Neural progenitor cell (in vitro differentiated cells): ENCODE results near the gene ZNF536. TPM values are rescaled to one million over a fixed set of nuclear protein-coding genes. Genes with fewer than 3 reads are reported as not detected.

Source experiments
- DNase-seq: peaks from one replicate; pipeline ENCODE4 v3.0.0-alpha.2; 2016; ENCODE audit warnings: low spot score
- H2AFZ ChIP-seq: fragments of 200-600 bp; sonication (generic); replicated peaks from 2 replicates; pipeline ENCODE4 v1.6.1; 2016; ENCODE audit warnings: antibody characterized with exemption
- H3F3A ChIP-seq: fragments of 200-600 bp; sonication (generic); 2 replicates; pipeline ENCODE4 v1.6.1; 2016; ENCODE audit warnings: antibody characterized with exemption, low read depth
- H3K27ac ChIP-seq: fragments of 200-600 bp; sonication (generic); 2 replicates; pipeline ENCODE4 v1.5.1; 2016; ENCODE audit warnings: mild to moderate bottlenecking
- H3K27me3 ChIP-seq: fragments of 200-600 bp; sonication (generic); 2 replicates; pipeline ENCODE4 v1.6.1; 2016; ENCODE audit warnings: mild to moderate bottlenecking, moderate library complexity
- H3K36me3 ChIP-seq: fragments of 200-600 bp; sonication (generic); 2 replicates; pipeline ENCODE4 v1.5.1; 2016
- H3K4me1 ChIP-seq: fragments of 200-600 bp; sonication (generic); 2 replicates; pipeline ENCODE4 v1.6.1; 2016; ENCODE audit warnings: mixed run types
- H3K4me2 ChIP-seq: fragments of 200-600 bp; sonication (generic); 2 replicates; pipeline ENCODE4 v1.6.1; 2016
- H3K4me3 ChIP-seq: fragments of 200-600 bp; sonication (generic); 2 replicates; pipeline ENCODE4 v1.5.1; 2016
- H3K79me2 ChIP-seq: fragments of 200-600 bp; sonication (generic); 2 replicates; pipeline ENCODE4 v1.6.1; 2016; ENCODE audit warnings: low read depth
- H3K9ac ChIP-seq: fragments of 200-600 bp; sonication (generic); 2 replicates; pipeline ENCODE4 v1.6.1; 2016
- H3K9me3 ChIP-seq: fragments of 200-600 bp; sonication (generic); 2 replicates; pipeline ENCODE4 v1.5.1; 2016; ENCODE audit warnings: low read depth
- H4K20me1 ChIP-seq: fragments of 200-600 bp; sonication (generic); 2 replicates; pipeline ENCODE4 v1.6.1; 2016; ENCODE audit warnings: low read depth
- H3K27ac Mint-ChIP-seq: 3 replicates; pipeline ENCODE4 v1.8.0; 2021; ENCODE audit warnings: mixed read lengths
- H3K27me3 Mint-ChIP-seq: 2 replicates; pipeline ENCODE4 v1.8.0; 2022; ENCODE audit warnings: low read depth, mild to moderate bottlenecking, inconsistent platforms, moderate library complexity, mixed read lengths; ENCODE audit not compliant: insufficient read depth
- H3K36me3 Mint-ChIP-seq: 3 replicates; pipeline ENCODE4 v1.8.0; 2021; ENCODE audit warnings: mixed read lengths
- H3K4me1 Mint-ChIP-seq: 3 replicates; pipeline ENCODE4 v1.8.0; 2021; ENCODE audit warnings: mixed read lengths
- H3K4me3 Mint-ChIP-seq: 3 replicates; pipeline ENCODE4 v1.8.0; 2021; ENCODE audit warnings: mild to moderate bottlenecking, moderate library complexity, mixed read lengths
- H3K9me3 Mint-ChIP-seq: 3 replicates; pipeline ENCODE4 v1.8.0; 2020; ENCODE audit warnings: mixed read lengths
- CTCF ChIP-seq: fragments of 200-600 bp; sonication (generic); IDR thresholded peaks from 2 replicates; pipeline ENCODE4 v1.5.1; 2017; ENCODE audit warnings: antibody characterized with exemption, mild to moderate bottlenecking
- EZH2 ChIP-seq: fragments of 200-600 bp; sonication (generic); IDR thresholded peaks from 2 replicates; pipeline ENCODE4 v1.6.1; 2017; ENCODE audit warnings: antibody characterized with exemption, mild to moderate bottlenecking, moderate library complexity
- EZH2phosphoT487 ChIP-seq: fragments of 200-600 bp; sonication (generic); IDR thresholded peaks from 2 replicates; pipeline ENCODE4 v1.6.1; 2017; ENCODE audit warnings: antibody characterized with exemption
- total RNA-seq: library from RNA; depleted of rRNA; stranded (reverse); fragments of >200 nt; gene quantifications from 2 replicates; pipeline ENCODE4 v1.2.3, GENCODE V29; 2015; ENCODE audit warnings: low replicate concordance

ZNF536 gene
- total RNA-seq, 1 donor from 2014 or later = 0.24 TPM

- H3K4me1 ChIP-seq = no peaks in the 10 kb centered on the region
- no peaks in the 10 kb centered on the region for H3K36me3 ChIP-seq
- Mint-ChIP-seq H3K27ac (peak overlapping the region; percentile 25), H3K36me3 (peaks cover 7% of the 10 kb centered on the region), H3K4me1 (peaks cover 34% of the 10 kb centered on the region), H3K27me3 (no peaks in the 10 kb centered on the region), H3K9me3 (no peaks in the 10 kb centered on the region), H3K4me3 (no peak overlapping the region)
- no peak overlapping the region for H3K27ac ChIP-seq
- H3K27me3 ChIP-seq = no peaks in the 10 kb centered on the region
- H3F3A ChIP-seq = no peaks in the 10 kb centered on the region
- H3K4me3 ChIP-seq = no peak overlapping the region
- no peak for DNase-seq
- H3K4me2 ChIP-seq = no peak overlapping the region
- no peak for TF ChIP-seq CTCF
- TF ChIP-seq EZH2 = no peak
- no peak for TF ChIP-seq EZH2phosphoT487
- no peaks in the 10 kb centered on the region for H4K20me1 ChIP-seq
- no peak overlapping the region for H3K9ac ChIP-seq
- no peak overlapping the region for H2AFZ ChIP-seq
- H3K9me3 ChIP-seq = no peaks in the 10 kb centered on the region
- H3K79me2 ChIP-seq = no peaks in the 10 kb centered on the region
Observed at GRCh38 chr19:30351774-30352173, 20.4 kb upstream of the ZNF536 start.

GRCh38 chr19:30353394-30353945 is 18.7 kb upstream of the ZNF536 start:
- no peaks in the 10 kb centered on the region for H3K27me3 ChIP-seq
- no peaks in the 10 kb centered on the region for H3K79me2 ChIP-seq
- Mint-ChIP-seq H3K36me3 (peaks cover 7% of the 10 kb centered on the region), H3K9me3 (no peaks in the 10 kb centered on the region), H3K27me3 (no peaks in the 10 kb centered on the region), H3K4me3 (no peak overlapping the region), H3K27ac (no peak overlapping the region), H3K4me1 (peaks cover 36% of the 10 kb centered on the region)
- H3K9ac ChIP-seq = no peak overlapping the region
- no peaks in the 10 kb centered on the region for H3K9me3 ChIP-seq
- H3K36me3 ChIP-seq = no peaks in the 10 kb centered on the region
- H3K4me3 ChIP-seq = no peak overlapping the region
- H3K27ac ChIP-seq = no peak overlapping the region
- no peak for DNase-seq
- no peaks in the 10 kb centered on the region for H4K20me1 ChIP-seq
- no peaks in the 10 kb centered on the region for H3K4me1 ChIP-seq
- H3F3A ChIP-seq = no peaks in the 10 kb centered on the region
- H3K4me2 ChIP-seq = no peak overlapping the region
- no peak overlapping the region for H2AFZ ChIP-seq
- TF ChIP-seq EZH2 = no peak
- no peak for TF ChIP-seq CTCF
- no peak for TF ChIP-seq EZH2phosphoT487

DNA sequence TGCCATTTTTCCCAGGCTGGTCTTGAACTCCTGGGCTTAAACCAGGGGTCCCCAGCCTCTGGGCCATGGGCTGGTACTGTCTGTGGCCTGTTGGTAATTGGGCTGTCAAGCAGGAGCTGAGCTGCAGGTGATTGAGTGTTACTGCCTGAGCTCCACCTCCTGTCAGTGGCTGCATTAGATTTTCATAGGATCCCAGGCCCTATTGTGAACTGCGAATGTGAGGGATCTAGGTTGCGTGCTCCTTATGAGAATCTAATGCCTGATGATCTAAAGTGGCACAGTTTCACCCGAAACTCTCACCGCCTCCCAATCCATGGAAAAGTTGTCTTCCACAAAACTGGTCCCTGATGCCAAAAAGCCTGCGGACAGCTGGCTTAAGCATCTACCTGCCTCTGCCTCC is 16.6 kb upstream of the ZNF536 start:
- Histone ChIP-seq H3K4me1 (peaks cover 9% of the 10 kb centered on the region), H4K20me1 (no peaks in the 10 kb centered on the region), H3K36me3 (no peaks in the 10 kb centered on the region), H3K4me2 (no peak overlapping the region), H3K9me3 (no peaks in the 10 kb centered on the region), H3K79me2 (no peaks in the 10 kb centered on the region), H3K9ac (no peak overlapping the region), H3K27me3 (no peaks in the 10 kb centered on the region), H2AFZ (no peak overlapping the region), H3K4me3 (no peak overlapping the region), H3F3A (no peaks in the 10 kb centered on the region), H3K27ac (no peak overlapping the region)
- H3K9me3 Mint-ChIP-seq = no peaks in the 10 kb centered on the region
- no peak overlapping the region for H3K4me3 Mint-ChIP-seq
- H3K27me3 Mint-ChIP-seq = peaks cover 3% of the 10 kb centered on the region
- DNase-seq = no peak
- peaks cover 7% of the 10 kb centered on the region for H3K36me3 Mint-ChIP-seq
- TF ChIP-seq EZH2phosphoT487 (no peak), EZH2 (no peak), CTCF (no peak)
- peaks cover 36% of the 10 kb centered on the region for H3K4me1 Mint-ChIP-seq
- H3K27ac Mint-ChIP-seq = no peak overlapping the region
